B cell (primary cell): ENCODE data around the gene EFNA5. TPM values are rescaled to one million over a fixed set of nuclear protein-coding genes. Genes with fewer than 3 reads are reported as not detected.
"Not testable (repeated sequence)": the region's sequence is repeated elsewhere in the genome, so short reads cannot be mapped to it uniquely, and the experiment has no call there.

Source experiments
- ATAC-seq: fragments of 200-7000 bp; cut with Tn5 transposase; one replicate; pipeline ENCODE4 v1.10.0; 2021; ENCODE audit warnings: low read depth, mild to moderate bottlenecking, moderate number of reproducible peaks, moderate library complexity
- CTCF ChIA-PET: fragments of 350-600 bp; sonication (Branson Sonifier 250); formaldehyde crosslinking; loops from one replicate; lab custom pipeline; 2021; ENCODE audit warnings: antibody characterized with exemption, inconsistent platforms; lab: Charles Lee
- POLR2A ChIA-PET: fragments of 350-600 bp; sonication (Branson Sonifier 250); formaldehyde crosslinking; loops from one replicate; lab custom pipeline; 2021; ENCODE audit warnings: antibody characterized with exemption; lab: Charles Lee
- DNase-seq: peaks from one replicate; pipeline ENCODE4 v3.0.0; 2013
- H2AFZ ChIP-seq: 2 replicates; pipeline ENCODE4 v1.6.1; 2012; ENCODE audit warnings: mild to moderate bottlenecking, low read depth, low read length; ENCODE audit not compliant: insufficient read depth, poor library complexity, severe bottlenecking
- H3K27ac ChIP-seq, 2 donors: 1 replicate in 1 of 2; 2 replicates in 1 of 2; pipeline ENCODE4 v1.5.1; 2012 to 2013; ENCODE audit warnings: low read length in 2 of 2, mild to moderate bottlenecking in 2 of 2, moderate library complexity in 1 of 2
- H3K27me3 ChIP-seq, 4 experiments: fragments of 200-600 bp in 1 of 4; sonication (generic) in 1 of 4; replicated peaks in 1 of 4; 1 replicate in 2 of 4; 2 replicates in 2 of 4; pipeline versions ENCODE4 v1.6.1 to v1.7.0; 2013 to 2016; ENCODE audit warnings: low read length in 3 of 4, mild to moderate bottlenecking in 2 of 4, mixed read lengths in 1 of 4, moderate library complexity in 1 of 4; ENCODE audit not compliant: insufficient read depth in 4 of 4, control insufficient read depth in 3 of 4; ENCODE audit errors: control extremely low read depth in 1 of 4
- H3K36me3 ChIP-seq, 2 experiments: replicated peaks in 1 of 2; 1 replicate in 1 of 2; 2 replicates in 1 of 2; pipeline versions ENCODE4 v1.6.1 to v1.7.1; 2013; ENCODE audit warnings: low read length in 1 of 2; ENCODE audit not compliant: insufficient read depth in 2 of 2, control insufficient read depth in 1 of 2; ENCODE audit errors: control extremely low read depth in 1 of 2, extremely low read depth in 1 of 2
- H3K4me1 ChIP-seq, 2 donors: fragments of 200-600 bp in 1 of 2; sonication (generic) in 1 of 2; 1 replicate in 1 of 2; 2 replicates in 1 of 2; pipeline versions ENCODE4 v1.5.1 to v1.6.1; 2013 to 2017; ENCODE audit warnings: low read length in 2 of 2; ENCODE audit not compliant: control insufficient read depth in 2 of 2, insufficient read depth in 2 of 2
- H3K4me2 ChIP-seq: replicated peaks from 2 replicates; pipeline ENCODE3; 2012; ENCODE audit warnings: mild to moderate bottlenecking, low read depth, low read length; ENCODE audit not compliant: poor library complexity, severe bottlenecking
- H3K4me3 ChIP-seq, 5 experiments: fragments of 200-600 bp in 1 of 5; sonication (generic) in 1 of 5; 1 replicate in 3 of 5; 2 replicates in 2 of 5; pipeline versions ENCODE4 v1.5.1 to v1.7.0; 2011 to 2016; ENCODE audit warnings: low read length in 4 of 5, mild to moderate bottlenecking in 4 of 5, low read depth in 2 of 5, control low read depth in 1 of 5, moderate library complexity in 1 of 5; ENCODE audit not compliant: insufficient read depth in 1 of 5; ENCODE audit errors: control extremely low read depth in 1 of 5, extremely low read depth in 1 of 5
- H3K79me2 ChIP-seq: fragments of 200-600 bp; sonication (generic); one replicate; pipeline ENCODE4 v1.6.0; 2016; ENCODE audit warnings: low read length; ENCODE audit not compliant: control insufficient read depth, insufficient read depth
- H3K9ac ChIP-seq: fragments of 200-600 bp; sonication (generic); 2 replicates; pipeline ENCODE4 v1.6.1; 2017; ENCODE audit warnings: mild to moderate bottlenecking, low read length, moderate library complexity
- H3K9me3 ChIP-seq, 3 donors: one replicate each; pipeline versions ENCODE4 v1.6.1 to v1.7.1; 2013; ENCODE audit warnings: low read length in 2 of 3; ENCODE audit not compliant: control insufficient read depth in 2 of 3, insufficient read depth in 1 of 3; ENCODE audit errors: control extremely low read depth in 1 of 3
- H4K20me1 ChIP-seq: 2 replicates; pipeline ENCODE4 v1.6.0; 2012; ENCODE audit warnings: mild to moderate bottlenecking, low read length; ENCODE audit not compliant: insufficient read depth, control insufficient read depth, poor library complexity, severe bottlenecking
- H3K27ac Mint-ChIP-seq: one replicate; pipeline ENCODE4 v1.8.0; 2021; ENCODE audit warnings: mixed read lengths
- H3K27me3 Mint-ChIP-seq: one replicate; pipeline ENCODE4 v1.8.0; 2021; ENCODE audit warnings: mixed read lengths
- H3K4me1 Mint-ChIP-seq: one replicate; pipeline ENCODE4 v1.8.0; 2021; ENCODE audit warnings: mixed read lengths
- H3K4me3 Mint-ChIP-seq: one replicate; pipeline ENCODE4 v1.8.0; 2021; ENCODE audit warnings: mixed read lengths
- H3K9me3 Mint-ChIP-seq: one replicate; pipeline ENCODE4 v1.8.0; 2022; ENCODE audit warnings: mixed read lengths; ENCODE audit not compliant: insufficient read depth
- EZH2 ChIP-seq: IDR thresholded peaks from 2 replicates; pipeline ENCODE4 v1.6.1; 2012; ENCODE audit warnings: borderline replicate concordance, low read depth, mild to moderate bottlenecking, moderate library complexity, low read length; ENCODE audit not compliant: insufficient read depth, poor library complexity, severe bottlenecking
- WGBS: methylation state at CpG from one replicate; pipeline ENCODE4 v1.1.5; 2013; ENCODE audit warnings: missing lambda C conversion rate; ENCODE audit not compliant: insufficient coverage; 5-methylcytosine and 5-hydroxymethylcytosine counted together
- intact Hi-C: fragments of 100-400 bp; cut with micrococcal nuclease; formaldehyde crosslinking; loops from one replicate; pipeline ENCODE4 v1.10.0; 2022
- polyA plus RNA-seq: library from polyadenylated mRNA; depleted of rRNA; stranded (reverse); fragments of >200 nt; gene quantifications from 2 replicates; pipeline ENCODE4 v1.2.3, GENCODE V29; 2012
- total RNA-seq, 2 donors: library from RNA; stranded (reverse); fragments of 120-200 nt in 1 of 2; gene quantifications; 1 replicate in 1 of 2; 2 replicates in 1 of 2; pipeline versions ENCODE4 v1.2.3 to v1.2.4, GENCODE V29; 2013 to 2022
- TF ChIP-seq, protein P1 (sequence below): fragments of 200-600 bp; IDR thresholded peaks from one replicate; pipeline ENCODE4 v1.8.0; 2022; ENCODE audit warnings: antibody characterized with exemption, mild to moderate bottlenecking

EFNA5 gene
- total and polyA plus RNA-seq, 2 donors (not counting 1 experiment from before 2014, with no cell fraction given) = not detected

DNA sequence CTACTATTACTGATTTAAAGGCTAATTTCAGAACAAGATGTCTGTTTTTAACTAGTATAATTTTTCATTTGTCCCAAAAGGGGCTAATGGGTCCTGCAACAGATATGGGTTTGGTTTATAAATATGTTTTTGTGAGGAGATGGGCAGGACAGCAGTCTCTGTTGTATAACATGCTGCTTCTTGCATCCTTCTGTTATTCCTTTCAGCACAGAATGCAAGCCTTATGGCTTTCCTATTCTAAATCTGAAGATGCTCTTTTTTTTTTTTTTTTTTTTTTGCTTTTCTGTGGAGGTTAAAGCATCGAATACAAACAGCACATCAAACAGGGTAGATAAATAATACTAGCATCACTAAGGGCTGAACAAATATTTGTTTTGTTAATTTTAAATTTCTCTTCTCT lies 235.7 kb downstream of the EFNA5 start:
- DNase-seq = no peak
- no peak overlapping the region for H2AFZ ChIP-seq
- Mint-ChIP-seq H3K9me3 (no peaks in the 10 kb centered on the region), H3K27me3 (no peaks in the 10 kb centered on the region), H3K4me1 (no peaks in the 10 kb centered on the region), H3K27ac (no peak overlapping the region), H3K4me3 (no peak overlapping the region)
- no peak overlapping the region for H3K27ac ChIP-seq
- intact Hi-C loops = no loop called here
- no CpG with 5 or more reads among the region's 1 CpG for WGBS
- no peaks in the 10 kb centered on the region for H3K79me2 ChIP-seq
- POLR2A ChIA-PET = no interaction called here
- H3K4me1 ChIP-seq = no peaks in the 10 kb centered on the region
- CTCF ChIA-PET = no interaction called here
- no peak overlapping the region for H3K4me3 ChIP-seq
- no peaks in the 10 kb centered on the region for H3K27me3 ChIP-seq
- no peak for ATAC-seq
- H3K4me2 ChIP-seq = no peak overlapping the region
- H4K20me1 ChIP-seq = no peaks in the 10 kb centered on the region
- H3K9ac ChIP-seq = no peak overlapping the region
- H3K9me3 ChIP-seq = peaks cover 0 to 5% (median 0%) of the 10 kb centered on the region in 3 donors
- TF ChIP-seq, protein P1, sequence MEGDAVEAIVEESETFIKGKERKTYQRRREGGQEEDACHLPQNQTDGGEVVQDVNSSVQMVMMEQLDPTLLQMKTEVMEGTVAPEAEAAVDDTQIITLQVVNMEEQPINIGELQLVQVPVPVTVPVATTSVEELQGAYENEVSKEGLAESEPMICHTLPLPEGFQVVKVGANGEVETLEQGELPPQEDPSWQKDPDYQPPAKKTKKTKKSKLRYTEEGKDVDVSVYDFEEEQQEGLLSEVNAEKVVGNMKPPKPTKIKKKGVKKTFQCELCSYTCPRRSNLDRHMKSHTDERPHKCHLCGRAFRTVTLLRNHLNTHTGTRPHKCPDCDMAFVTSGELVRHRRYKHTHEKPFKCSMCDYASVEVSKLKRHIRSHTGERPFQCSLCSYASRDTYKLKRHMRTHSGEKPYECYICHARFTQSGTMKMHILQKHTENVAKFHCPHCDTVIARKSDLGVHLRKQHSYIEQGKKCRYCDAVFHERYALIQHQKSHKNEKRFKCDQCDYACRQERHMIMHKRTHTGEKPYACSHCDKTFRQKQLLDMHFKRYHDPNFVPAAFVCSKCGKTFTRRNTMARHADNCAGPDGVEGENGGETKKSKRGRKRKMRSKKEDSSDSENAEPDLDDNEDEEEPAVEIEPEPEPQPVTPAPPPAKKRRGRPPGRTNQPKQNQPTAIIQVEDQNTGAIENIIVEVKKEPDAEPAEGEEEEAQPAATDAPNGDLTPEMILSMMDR = no peak
- no peak for TF ChIP-seq EZH2
- H3K36me3 ChIP-seq = no peaks in the 10 kb centered on the region

DNA sequence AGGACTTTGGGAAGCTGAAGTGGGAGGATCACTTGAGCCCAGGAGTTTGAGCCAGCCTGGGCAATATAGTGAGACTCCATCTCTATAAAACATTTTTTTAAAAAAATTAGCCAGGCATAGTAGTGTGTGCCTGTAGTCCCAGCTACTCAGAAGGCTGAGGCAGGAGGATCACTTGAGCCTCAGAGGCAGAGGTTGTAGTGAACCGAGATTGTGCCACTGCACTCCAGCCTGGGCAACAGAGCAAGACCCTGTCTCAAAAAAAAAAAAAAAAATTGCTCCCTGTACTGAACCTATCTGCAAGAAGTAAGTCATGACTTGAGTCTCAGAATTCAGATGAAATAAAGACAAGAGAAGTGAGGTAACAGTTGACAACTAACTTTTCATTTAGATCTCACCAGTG lies 237.1 kb downstream of the EFNA5 start:
- intact Hi-C loops, H3K9ac ChIP-seq, DNase-seq, H3K79me2 ChIP-seq, H3K4me2 ChIP-seq, POLR2A ChIA-PET, H3K9me3 Mint-ChIP-seq, H3K4me3 Mint-ChIP-seq, H3K4me3 ChIP-seq, H3K27ac ChIP-seq, H3K9me3 ChIP-seq, H3K27ac Mint-ChIP-seq, H3K36me3 ChIP-seq, ATAC-seq, H3K27me3 ChIP-seq, H3K4me1 ChIP-seq, H3K27me3 Mint-ChIP-seq, H2AFZ ChIP-seq, CTCF ChIA-PET, H3K4me1 Mint-ChIP-seq, H4K20me1 ChIP-seq: not testable (repeated sequence)
- WGBS = 100% methylated on average over 1 of the region's 1 CpG
